Astrocyte of the spinal cord (primary cell): ENCODE results near the gene TMEM208.

Experiments used
- DNase-seq: peaks from one replicate; pipeline ENCODE4 v3.0.0; 2011; ENCODE audit warnings: low read depth, low spot score
- H3K4me3 ChIP-seq: 2 replicates; pipeline ENCODE4 v1.5.1; 2011; ENCODE audit warnings: low read depth, mild to moderate bottlenecking, low read length, moderate library complexity
- CTCF ChIP-seq: IDR thresholded peaks from 2 replicates; pipeline ENCODE4 v1.5.1; 2012; ENCODE audit warnings: low read depth, mild to moderate bottlenecking, low read length, inconsistent platforms
- in situ Hi-C: cut with HindIII; loops from 2 replicates; pipeline ENCODE4 v1.10.0; 2017; ENCODE audit warnings: low sequenced_read_pairs

The TMEM208 gene

GRCh38 chr16:67249178-67250044 is 22.5 kb downstream of the TMEM208 start:
- DNase-seq, result no peak
- peak overlapping the region; percentile 59 for H3K4me3 ChIP-seq
- no peak for TF ChIP-seq CTCF
- in situ Hi-C loops, result no loop called here

GRCh38 chr16:67250045-67250327 is 23.1 kb downstream of the TMEM208 start:
- no peak for TF ChIP-seq CTCF
- in situ Hi-C loops, result no loop called here
- DNase-seq, result no peak
- H3K4me3 ChIP-seq, result no peak overlapping the region

- in situ Hi-C loops, result no loop called here
- no peak for TF ChIP-seq CTCF
- DNase-seq, result no peak
- no peak overlapping the region for H3K4me3 ChIP-seq
These were observed 25.9 kb downstream of the TMEM208 start for GRCh38 chr16:67252609-67253497.

- H3K4me3 ChIP-seq, result no peak overlapping the region
- in situ Hi-C loops, result no loop called here
- DNase-seq, result no peak
- no peak for TF ChIP-seq CTCF
These were observed 28.0 kb downstream of the TMEM208 start for GRCh38 chr16:67254801-67255552.

- DNase-seq, result no peak
- no peak for TF ChIP-seq CTCF
- no peak overlapping the region for H3K4me3 ChIP-seq
- in situ Hi-C loops, result no loop called here
These were observed 28.8 kb downstream of the TMEM208 start for GRCh38 chr16:67255553-67256221.
